SJSA1 (cell line): ENCODE data around the gene HS3ST3A1. TPM values are rescaled to one million over a fixed set of nuclear protein-coding genes. Genes with fewer than 3 reads are reported as not detected.

Experiments used
- DNase-seq, 2 experiments: peaks; one replicate each; pipeline ENCODE4 v3.0.0-alpha.2; 2015 to 2020; ENCODE audit warnings: low spot score in 2 of 2, low read depth in 1 of 2
- H3K27ac ChIP-seq: fragments of 250-450 bp; sonication (Bioruptor Pico); 2 replicates; pipeline ENCODE4 v1.5.1; 2020; ENCODE audit warnings: mild to moderate bottlenecking, moderate library complexity
- H3K27me3 ChIP-seq: fragments of 250-450 bp; sonication (Bioruptor Pico); replicated peaks from 2 replicates; pipeline ENCODE4 v1.5.1; 2020; ENCODE audit warnings: mild to moderate bottlenecking, moderate library complexity
- H3K36me3 ChIP-seq: fragments of 250-450 bp; sonication (Bioruptor Pico); 2 replicates; pipeline ENCODE4 v1.5.1; 2020; ENCODE audit warnings: mild to moderate bottlenecking
- H3K4me1 ChIP-seq: fragments of 250-450 bp; sonication (Bioruptor Pico); replicated peaks from 2 replicates; pipeline ENCODE4 v1.6.1; 2021; ENCODE audit warnings: mild to moderate bottlenecking
- H3K4me3 ChIP-seq: fragments of 250-450 bp; sonication (Bioruptor Pico); 2 replicates; pipeline ENCODE4 v1.5.1; 2020; ENCODE audit warnings: mild to moderate bottlenecking
- H3K9me3 ChIP-seq: fragments of 250-450 bp; sonication (Bioruptor Pico); replicated peaks from 2 replicates; pipeline ENCODE4 v1.5.1; 2020; ENCODE audit warnings: mild to moderate bottlenecking
- total RNA-seq: library from RNA; depleted of rRNA; stranded (reverse); fragments of >200 nt; shearing (Covaris generic); gene quantifications from 2 replicates; pipeline ENCODE4 v1.2.3, GENCODE V29; 2014

HS3ST3A1 gene
- total RNA-seq, 1 experiment from 2014 or later, result 16.8 TPM

- no peak overlapping the region for H3K27ac ChIP-seq
Observed at GRCh38 chr17:13477180-13477611, 124.5 kb downstream of the HS3ST3A1 start.

DNA sequence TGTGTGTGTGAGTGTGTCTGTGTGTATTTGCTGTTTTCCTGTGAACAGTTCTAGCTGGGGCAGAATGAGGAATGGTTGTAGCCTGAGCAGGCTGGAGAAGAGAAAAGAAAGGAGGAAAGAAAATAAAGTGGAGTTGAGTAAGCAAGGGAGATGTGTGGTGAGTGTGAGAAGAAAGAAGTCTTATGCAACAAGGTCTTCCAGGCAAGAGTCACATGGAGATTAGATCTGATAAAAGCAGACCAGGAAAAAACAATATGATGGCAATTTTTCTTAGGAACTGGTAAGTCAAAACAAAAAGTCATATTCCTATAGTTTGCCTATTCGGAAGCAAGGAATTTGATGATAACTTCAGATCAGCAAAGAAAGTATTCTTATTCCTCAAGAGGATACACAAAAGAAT, 125.0 kb downstream of the HS3ST3A1 start:
- Histone ChIP-seq H3K27ac (no peak overlapping the region), H3K9me3 (no peaks in the 10 kb centered on the region; the same call in 1 of the 2 replicates), H3K4me1 (peaks cover 11% of the 10 kb centered on the region), H3K36me3 (no peaks in the 10 kb centered on the region), H3K4me3 (no peak overlapping the region), H3K27me3 (no peaks in the 10 kb centered on the region)
- no peak for DNase-seq

More at GRCh38 chr17:13477180-13477611, 124.5 kb downstream of the HS3ST3A1 start:
- Histone ChIP-seq H3K36me3 (no peaks in the 10 kb centered on the region), H3K4me1 (peaks cover 11% of the 10 kb centered on the region), H3K9me3 (no peaks in the 10 kb centered on the region; the same call in 1 of the 2 replicates), H3K27me3 (no peaks in the 10 kb centered on the region), H3K4me3 (no peak overlapping the region)
- DNase-seq, result peak in 1 of 2 experiments; percentile 3

DNA sequence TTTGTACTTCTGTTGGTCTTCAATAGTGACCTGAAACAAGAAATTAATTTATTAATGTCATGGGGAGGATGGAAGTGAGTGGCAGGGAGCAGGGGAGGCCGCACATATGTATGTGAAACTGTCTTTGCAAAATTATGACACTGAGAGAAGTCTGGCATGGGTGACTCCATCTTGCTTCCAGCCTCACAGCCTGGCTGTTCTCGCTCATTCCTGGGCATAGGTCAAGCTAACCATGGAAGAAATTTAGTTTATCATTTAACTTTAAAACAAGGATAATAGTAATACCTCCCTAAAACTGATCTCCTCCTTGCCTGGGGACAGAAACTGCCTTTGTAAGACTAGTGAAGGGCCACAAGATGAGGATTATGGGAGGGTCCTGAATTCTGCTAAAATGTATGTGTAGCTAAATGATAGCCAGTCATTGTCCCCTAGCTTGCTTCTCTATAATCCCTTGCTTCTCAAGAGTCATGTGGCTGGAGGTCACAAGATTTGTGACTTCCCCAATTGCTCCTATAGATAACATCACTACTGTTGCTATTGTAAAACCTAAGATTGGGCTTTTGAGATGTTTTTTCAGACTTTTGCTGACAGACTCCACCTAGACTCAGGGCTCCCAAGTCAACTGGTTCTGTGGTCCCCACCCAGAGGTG, 126.0 kb downstream of the HS3ST3A1 start:
- Histone ChIP-seq H3K9me3 (no peaks in the 10 kb centered on the region; the same call in 1 of the 2 replicates), H3K4me1 (peaks cover 11% of the 10 kb centered on the region), H3K36me3 (no peaks in the 10 kb centered on the region)

GRCh38 chr17:13474073-13474800, 127.5 kb downstream of the HS3ST3A1 start:
- Histone ChIP-seq H3K9me3 (no peaks in the 10 kb centered on the region), H3K4me1 (peaks cover 11% of the 10 kb centered on the region), H3K4me3 (no peak overlapping the region), H3K27ac (no peak overlapping the region), H3K36me3 (no peaks in the 10 kb centered on the region), H3K27me3 (no peaks in the 10 kb centered on the region)
- DNase-seq, result no peak

More for the DNA sequence above, 126.0 kb downstream of the HS3ST3A1 start:
- DNase-seq, result no peak
- Histone ChIP-seq H3K4me3 (no peak overlapping the region), H3K27me3 (no peaks in the 10 kb centered on the region), H3K27ac (no peak overlapping the region)

- Histone ChIP-seq H3K4me1 (no peaks in the 10 kb centered on the region), H3K9me3 (no peaks in the 10 kb centered on the region), H3K4me3 (no peak overlapping the region), H3K27ac (no peak overlapping the region), H3K27me3 (no peaks in the 10 kb centered on the region), H3K36me3 (no peaks in the 10 kb centered on the region)
- DNase-seq, result no peak
Observed at GRCh38 chr17:13465678-13466077, 136.1 kb downstream of the HS3ST3A1 start.

GRCh38 chr17:13462673-13463124, 139.0 kb downstream of the HS3ST3A1 start:
- no peak for DNase-seq
- Histone ChIP-seq H3K4me3 (no peak overlapping the region), H3K4me1 (no peaks in the 10 kb centered on the region), H3K27ac (no peak overlapping the region), H3K27me3 (no peaks in the 10 kb centered on the region), H3K36me3 (no peaks in the 10 kb centered on the region), H3K9me3 (no peaks in the 10 kb centered on the region)

GRCh38 chr17:13462146-13462545, 139.6 kb downstream of the HS3ST3A1 start:
- Histone ChIP-seq H3K36me3 (no peaks in the 10 kb centered on the region), H3K4me1 (no peaks in the 10 kb centered on the region), H3K27ac (no peak overlapping the region), H3K27me3 (no peaks in the 10 kb centered on the region), H3K4me3 (no peak overlapping the region), H3K9me3 (no peaks in the 10 kb centered on the region)
- no peak for DNase-seq

DNA sequence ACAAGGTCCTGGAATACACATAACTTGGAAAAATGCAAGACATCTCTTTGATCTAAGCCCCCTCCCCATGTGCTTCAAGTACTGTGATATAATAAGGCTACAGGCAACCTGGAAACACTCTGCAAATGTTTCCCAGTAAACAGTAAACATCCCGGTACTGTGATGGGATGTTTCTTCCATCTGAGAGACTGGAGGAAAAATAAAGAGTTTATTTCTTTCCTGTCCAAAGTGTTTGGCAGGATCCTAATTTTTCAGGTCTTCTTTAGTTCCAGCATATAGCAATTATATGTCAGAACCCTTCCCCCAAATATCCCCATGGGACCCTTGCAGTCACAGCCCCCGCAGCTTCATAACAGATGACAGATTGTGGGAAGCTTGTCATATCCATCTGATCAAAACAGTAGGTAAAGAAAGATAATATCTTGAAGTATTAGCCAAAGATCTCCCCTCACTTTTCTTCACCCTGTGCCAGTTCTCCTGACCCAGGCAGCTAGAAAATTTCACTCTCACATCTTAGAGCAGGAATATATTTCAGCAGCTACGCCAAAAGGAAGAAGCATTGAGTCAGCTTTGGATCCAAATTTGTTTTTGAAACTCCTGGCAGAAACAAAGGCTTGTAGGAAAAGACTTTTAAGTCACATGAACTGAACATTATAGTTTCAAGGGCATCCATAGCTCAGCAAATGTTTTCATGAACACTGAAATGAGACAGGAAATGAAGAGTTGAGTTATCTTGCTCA, 141.3 kb downstream of the HS3ST3A1 start:
- DNase-seq, result no peak

GRCh38 chr17:13457783-13458182, 143.9 kb downstream of the HS3ST3A1 start:
- Histone ChIP-seq H3K36me3 (no peaks in the 10 kb centered on the region), H3K4me3 (no peak overlapping the region), H3K27ac (no peak overlapping the region), H3K9me3 (no peaks in the 10 kb centered on the region), H3K27me3 (no peaks in the 10 kb centered on the region), H3K4me1 (no peaks in the 10 kb centered on the region)
- DNase-seq, result no peak

More for the DNA sequence above, 141.3 kb downstream of the HS3ST3A1 start:
- no peaks in the 10 kb centered on the region for H3K36me3 ChIP-seq
- H3K4me3 ChIP-seq, result no peak overlapping the region
- H3K27ac ChIP-seq, result no peak overlapping the region
- H3K9me3 ChIP-seq, result no peaks in the 10 kb centered on the region
- no peaks in the 10 kb centered on the region for H3K4me1 ChIP-seq
- no peaks in the 10 kb centered on the region for H3K27me3 ChIP-seq
